ENCODE data around the gene WFIKKN2.
"Not testable (repeated sequence)": the region's sequence is repeated elsewhere in the genome, so short reads cannot be mapped to it uniquely, and the experiment has no call there.

Gene WFIKKN2

DNA sequence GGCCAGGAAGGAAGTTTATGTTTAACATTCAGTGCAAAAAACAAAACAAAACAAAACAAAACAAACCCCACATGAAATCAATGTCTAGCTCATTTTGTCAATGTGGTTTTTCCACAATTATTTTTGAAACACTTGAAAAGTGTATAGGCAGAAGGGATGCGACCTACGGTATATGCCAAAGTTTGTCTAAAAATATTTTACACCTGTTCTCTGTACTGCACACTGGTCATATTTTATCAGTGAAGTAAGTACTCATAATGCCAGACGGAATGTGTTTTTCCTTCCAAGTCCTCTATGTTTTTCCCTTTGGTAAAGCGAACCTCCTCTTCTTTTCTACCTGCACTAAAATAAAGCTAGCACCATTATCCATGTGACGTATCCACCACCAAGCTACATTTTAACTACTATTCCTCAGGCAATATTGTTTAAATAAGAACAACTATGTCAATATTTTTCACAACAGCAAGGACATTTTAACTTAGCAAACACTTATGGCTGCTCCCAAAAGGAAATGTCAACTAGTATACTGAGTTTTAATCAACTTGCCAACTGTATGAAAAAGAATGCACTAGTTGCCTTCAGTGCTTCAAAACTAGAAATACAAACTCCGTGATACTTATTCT is 20.4 kb downstream of the WFIKKN2 start:
- DNase-seq (ENCODE audit: low read depth), result no peak

GRCh38 chr17:50856431-50856830 is 21.0 kb downstream of the WFIKKN2 start:
- DNase-seq (ENCODE audit: low read depth), result no peak

DNA sequence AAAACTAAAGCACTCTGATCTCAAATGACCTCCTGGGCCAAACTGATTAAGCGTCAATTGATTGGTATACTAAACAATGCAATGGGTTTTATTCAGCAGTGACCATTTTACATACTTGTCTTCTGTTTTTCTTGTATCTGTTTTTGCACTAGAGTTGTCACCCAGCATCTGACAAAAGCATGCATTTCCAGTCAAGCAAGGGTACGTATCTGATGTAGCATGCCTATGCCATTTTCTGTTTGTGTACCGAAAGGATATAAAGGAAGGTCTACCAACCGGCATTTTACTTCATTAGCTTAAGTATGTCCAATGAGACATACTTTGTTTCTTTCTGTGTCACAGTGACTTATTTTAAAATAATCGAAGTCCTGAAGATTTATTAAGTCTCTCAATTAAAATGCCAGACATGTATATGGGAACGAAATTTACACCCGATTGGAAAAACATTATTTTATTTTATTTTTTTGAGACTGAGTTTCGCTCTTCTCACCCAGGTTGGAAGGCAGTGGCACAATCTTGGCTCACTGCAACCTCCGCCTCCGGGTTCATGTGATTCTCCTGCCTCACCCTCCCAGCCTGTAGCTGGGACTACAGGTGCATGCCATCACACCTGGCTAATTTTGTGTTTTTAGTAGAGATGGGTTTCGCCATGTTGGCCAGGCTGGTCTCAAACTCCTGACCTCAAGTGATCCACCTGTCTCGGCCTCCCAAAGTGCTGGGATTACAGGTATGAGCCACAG is 23.3 kb downstream of the WFIKKN2 start:
- no peak for DNase-seq (ENCODE audit: low read depth)

GRCh38 chr17:50859727-50860126 is 24.3 kb downstream of the WFIKKN2 start:
- DNase-seq (ENCODE audit: low read depth), result not testable (repeated sequence)

DNA sequence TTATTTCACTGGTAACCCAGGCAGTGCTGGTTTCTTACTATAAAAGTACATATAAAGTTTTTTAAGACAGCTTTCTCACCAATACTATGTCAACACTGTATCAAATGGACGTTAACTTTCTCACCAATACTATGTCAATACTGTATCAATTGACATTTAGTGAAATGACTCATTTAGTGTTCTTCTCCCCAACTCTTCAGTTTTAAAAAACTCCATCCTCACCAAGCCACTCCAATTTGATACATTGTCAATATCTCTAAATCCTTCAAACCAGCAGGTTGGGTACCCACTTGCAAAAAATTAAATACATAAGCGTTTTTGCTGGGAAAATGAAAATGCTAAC is 25.9 kb downstream of the WFIKKN2 start:
- DNase-seq (ENCODE audit: low read depth), result no peak

GRCh38 chr17:50861822-50862528 is 26.6 kb downstream of the WFIKKN2 start:
- DNase-seq (ENCODE audit: low read depth), result no peak

GRCh38 chr17:50863221-50863843 is 27.9 kb downstream of the WFIKKN2 start:
- DNase-seq (ENCODE audit: low read depth), result no peak

DNA sequence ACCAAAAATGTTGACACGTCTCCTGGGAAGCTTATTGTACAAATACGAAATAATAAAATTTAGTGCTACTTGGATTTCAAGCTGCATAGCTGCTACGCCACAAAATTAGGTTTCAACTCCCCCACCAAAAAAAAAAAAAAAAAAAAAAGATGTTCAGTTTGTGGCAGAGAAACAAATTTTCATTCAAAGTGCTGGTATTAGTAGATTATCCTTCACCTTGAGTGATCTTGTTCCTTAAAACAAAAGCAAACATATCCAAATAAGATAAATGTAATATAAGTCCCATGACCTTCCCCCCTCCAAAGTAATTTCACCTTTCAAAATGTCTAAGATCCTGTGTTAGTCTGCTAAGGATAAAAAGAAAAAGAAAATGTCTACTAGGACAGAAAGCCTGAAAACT is 28.5 kb downstream of the WFIKKN2 start:
- no peak for DNase-seq (ENCODE audit: low read depth)

- no peak for DNase-seq (ENCODE audit: low read depth)
Measured at GRCh38 chr17:50864747-50865059, 29.3 kb downstream of the WFIKKN2 start.

DNA sequence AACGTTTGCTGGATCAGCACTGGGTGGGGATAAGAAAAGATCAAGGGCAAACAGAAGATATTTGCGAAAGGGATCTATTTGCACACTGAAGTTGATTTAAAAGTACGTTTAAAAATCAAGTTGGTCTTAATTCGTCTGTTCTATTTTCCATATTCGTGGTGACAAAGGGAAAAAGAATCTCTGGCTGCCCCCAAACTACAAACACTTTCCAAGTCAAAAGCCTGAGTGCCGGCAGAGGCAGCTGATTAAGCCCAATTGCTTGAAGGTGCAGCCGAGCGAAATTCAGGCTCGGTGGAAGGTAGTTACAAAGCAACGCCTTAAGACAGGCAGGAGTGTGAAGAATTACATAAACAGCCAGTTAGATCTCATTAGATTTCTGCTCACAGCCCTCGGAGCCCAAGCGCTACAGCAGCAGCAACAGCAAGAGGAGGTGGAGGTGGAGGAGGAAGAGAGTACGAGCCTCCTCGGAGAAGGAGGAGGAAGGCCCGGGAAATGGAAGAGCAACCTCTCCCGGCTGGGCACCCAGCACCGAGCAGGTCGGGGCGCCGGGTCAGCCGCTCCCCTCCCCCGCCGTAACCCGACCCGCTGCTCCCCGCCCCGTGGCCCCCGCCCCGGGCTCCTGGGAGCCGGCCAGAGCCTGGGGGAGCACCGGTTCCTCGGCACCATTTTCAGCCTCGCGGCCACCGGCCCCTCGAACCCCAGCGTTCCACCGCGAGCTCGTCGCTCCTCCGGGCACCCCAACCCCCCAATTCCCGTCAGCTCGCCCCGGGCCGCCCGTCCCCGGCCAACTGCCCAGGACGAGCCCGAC is 29.9 kb downstream of the WFIKKN2 start:
- DNase-seq (ENCODE audit: low read depth), result no peak

- no peak for DNase-seq (ENCODE audit: low read depth)
Measured at GRCh38 chr17:50865868-50866260, 30.5 kb downstream of the WFIKKN2 start.

GRCh38 chr17:50866261-50866949 is 31.0 kb downstream of the WFIKKN2 start, which contains the start of gene TOB1:
Gene TOB1, minus strand, starts transcription at chr17:50866354. Its CDS starts 2,337 bp downstream, at chr17:50864017.
- DNase-seq (ENCODE audit: low read depth), result peak; percentile 79

DNA sequence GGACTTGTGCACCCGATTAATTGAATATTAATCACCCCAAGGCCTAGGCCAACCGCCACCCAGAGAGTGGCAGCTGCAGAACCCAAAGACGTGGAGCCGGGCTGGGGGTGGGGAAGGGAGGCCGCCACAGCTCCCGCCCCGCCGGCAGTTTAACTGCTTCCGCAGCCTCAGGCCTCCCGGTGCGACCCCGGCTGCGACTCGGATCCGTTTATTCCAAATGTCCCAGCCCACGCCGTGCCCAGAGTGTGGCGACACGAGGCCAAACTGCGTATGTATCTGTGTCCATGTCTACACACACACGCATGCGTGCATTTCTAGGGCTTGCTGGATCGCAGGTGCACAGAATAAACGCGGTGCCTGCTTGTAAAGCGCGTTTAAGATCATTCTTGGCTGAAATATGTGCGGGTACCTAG is 31.6 kb downstream of the WFIKKN2 start:
- DNase-seq (ENCODE audit: low read depth), result no peak

GRCh38 chr17:50867363-50868139 is 32.2 kb downstream of the WFIKKN2 start:
- DNase-seq (ENCODE audit: low read depth), result peak; percentile 71

GRCh38 chr17:50868140-50868438 is 32.7 kb downstream of the WFIKKN2 start:
- no peak for DNase-seq (ENCODE audit: low read depth)

- DNase-seq (ENCODE audit: low read depth), result no peak
Measured at GRCh38 chr17:50868602-50869001, 33.2 kb downstream of the WFIKKN2 start.

GRCh38 chr17:50871364-50871763 is 36.0 kb downstream of the WFIKKN2 start:
- no peak for DNase-seq (ENCODE audit: low read depth)

GRCh38 chr17:50871898-50872297 is 36.5 kb downstream of the WFIKKN2 start:
- no peak for DNase-seq (ENCODE audit: low read depth)

GRCh38 chr17:50872710-50873424 is 37.5 kb downstream of the WFIKKN2 start:
- no peak for DNase-seq (ENCODE audit: low read depth)

DNA sequence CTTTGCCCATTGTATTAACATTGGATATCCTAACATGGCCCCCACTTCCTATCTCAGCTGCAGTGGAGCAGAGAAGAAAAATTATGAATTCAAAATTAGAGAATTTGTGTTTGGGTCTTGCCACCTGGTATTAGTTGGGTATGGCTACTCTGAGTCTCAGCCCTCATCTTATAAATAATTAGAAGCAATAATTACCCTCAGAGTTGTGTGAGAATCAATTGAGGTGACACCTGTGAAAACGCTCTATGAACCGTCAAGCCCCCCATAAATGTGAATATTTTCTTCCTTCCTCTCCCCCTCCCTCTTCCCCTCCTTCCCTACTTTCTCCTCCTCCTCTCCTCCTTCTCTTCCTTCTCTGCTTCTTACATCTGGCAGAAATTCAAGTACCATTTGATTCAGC is 39.7 kb downstream of the WFIKKN2 start:
- DNase-seq (ENCODE audit: low read depth), result no peak

Data from non-pigmented ciliary epithelial cell (primary cell).